Tibial nerve (tissue), 4 donors: ENCODE measurements around the gene GLP1R. TPM values are rescaled to one million over a fixed set of nuclear protein-coding genes. Genes with fewer than 3 reads are reported as not detected.

Source experiments
- DNase-seq, 2 donors: peaks; one replicate each; pipeline ENCODE4 v3.0.0-alpha.2; 2019; ENCODE audit warnings: low spot score in 2 of 2
- H3K27ac ChIP-seq, 4 donors: fragments of 200-600 bp; sonication (generic) in 3 of 4; one replicate each; pipeline ENCODE4 v1.5.1; 2017 to 2019; ENCODE audit warnings: mild to moderate bottlenecking in 1 of 4
- H3K27me3 ChIP-seq, 2 donors: fragments of 200-600 bp; sonication (generic) in 1 of 2; one replicate each; pipeline versions ENCODE4 v1.5.1 to v1.6.0; 2017 to 2019
- H3K36me3 ChIP-seq, 3 donors: fragments of 200-600 bp; sonication (generic); one replicate each; pipeline ENCODE4 v1.5.1; 2018 to 2019
- H3K4me1 ChIP-seq, 4 donors: fragments of 200-600 bp; sonication (generic) in 3 of 4; one replicate each; pipeline ENCODE4 v1.5.1; 2017 to 2019
- H3K4me3 ChIP-seq, 4 donors: fragments of 200-600 bp; sonication (generic) in 3 of 4; one replicate each; pipeline ENCODE4 v1.5.1; 2017 to 2019; ENCODE audit warnings: mild to moderate bottlenecking in 1 of 4, moderate library complexity in 1 of 4
- H3K9me3 ChIP-seq, 4 donors: fragments of 200-600 bp; sonication (generic) in 3 of 4; one replicate each; pipeline ENCODE4 v1.5.1; 2017 to 2019
- CTCF ChIP-seq, 5 experiments: fragments of 200-600 bp in 3 of 5; fragments of 450-650 bp in 2 of 5; sonication (generic) in 3 of 5; IDR thresholded peaks; one replicate each; pipeline ENCODE4 v1.5.1; 2016 to 2019; ENCODE audit warnings: antibody characterized with exemption in 5 of 5, mild to moderate bottlenecking in 3 of 5, moderate library complexity in 2 of 5
- EP300 ChIP-seq, 2 donors: sonication (generic); formaldehyde crosslinking; IDR thresholded peaks; one replicate each; pipeline ENCODE4 v1.6.1; 2017; ENCODE audit warnings: antibody characterized with exemption in 2 of 2, mild to moderate bottlenecking in 1 of 2
- POLR2A ChIP-seq, 2 donors: fragments of 450-650 bp; IDR thresholded peaks; one replicate each; pipeline ENCODE4 v1.6.1; 2017; ENCODE audit warnings: antibody characterized with exemption in 2 of 2, mild to moderate bottlenecking in 2 of 2, moderate library complexity in 2 of 2
- WGBS, 2 donors: methylation state at CpG; one replicate each; pipeline ENCODE4 v1.1.5; 2018; 5-methylcytosine and 5-hydroxymethylcytosine counted together
- total RNA-seq, 4 donors: library from RNA; depleted of rRNA; stranded (reverse); fragments of >200 nt; gene quantifications; one replicate each; pipeline ENCODE4 v1.1.0, GENCODE V29; 2016

Gene GLP1R
- total RNA-seq, 4 donors from 2014 or later: 0.20 to 4.2 (median 1.3) TPM

GRCh38 chr6:39114704-39115599 lies 66.4 kb downstream of the GLP1R start, which contains the start of gene SAYSD1:
SAYSD1 (minus strand) TSS chr6:39115186; CDS start chr6:39115089, 97 bp downstream.
- H3K27me3 ChIP-seq: no peaks in the 10 kb centered on the region
- peaks cover 0 to 8% (median 0%) of the 10 kb centered on the region in 3 donors for H3K36me3 ChIP-seq
- DNase-seq: peak; percentile 72 to 76
- TF ChIP-seq EP300 (IDR thresholded peaks at IDR 0.05) (peak in 1 of 2 donors; percentile 83), CTCF (IDR thresholded peaks at IDR 0.05) (peak in 1 of 5 experiments; percentile 33), POLR2A (IDR thresholded peaks at IDR 0.05) (peak; percentile 68 to 70)
- peak within 1 kb of the TSS; percentile 92 to 98 (median 94) for H3K27ac ChIP-seq
- 1% methylated on average over 51 to 58 of the region's 68 CpGs for WGBS, 2 donors
- peaks cover 0 to 25% (median 9%) of the 10 kb centered on the region in 4 donors for H3K4me1 ChIP-seq
- H3K4me3 ChIP-seq: peak within 1 kb of the TSS; percentile 54 to 96 (median 69)
- H3K9me3 ChIP-seq: no peaks in the 10 kb centered on the region

DNA sequence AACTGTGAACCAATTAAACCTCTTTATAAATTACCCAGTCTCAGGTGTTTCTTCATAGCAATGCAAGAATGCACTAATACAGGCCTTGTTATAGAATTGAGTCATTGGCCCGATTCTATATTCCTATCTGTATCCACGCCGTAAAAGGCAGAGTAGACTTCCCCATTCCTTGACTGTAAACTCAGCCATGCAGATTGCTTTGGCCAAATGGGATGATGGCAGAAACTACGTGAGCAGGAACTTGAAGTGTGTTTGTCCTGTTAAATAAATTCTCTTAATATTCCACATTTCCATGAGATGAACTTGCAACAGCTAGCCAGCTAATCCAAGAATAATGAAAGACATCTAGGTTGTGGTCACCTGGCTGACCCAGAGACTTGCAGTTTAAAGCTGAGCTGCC lies 70.3 kb downstream of the GLP1R start:
- no peak for TF ChIP-seq CTCF (IDR thresholded peaks at IDR 0.05)
- TF ChIP-seq EP300 (IDR thresholded peaks at IDR 0.05): no peak
- TF ChIP-seq POLR2A (IDR thresholded peaks at IDR 0.05): no peak
- 91 to 92% methylated on average over 4 of the region's 4 CpGs for WGBS, 2 donors
- H3K36me3 ChIP-seq: no peaks in the 10 kb centered on the region
- no peaks in the 10 kb centered on the region for H3K27me3 ChIP-seq
- peaks cover 0 to 13% (median 2%) of the 10 kb centered on the region in 4 donors for H3K4me1 ChIP-seq
- no peak for DNase-seq
- no peak overlapping the region for H3K27ac ChIP-seq
- H3K9me3 ChIP-seq: no peaks in the 10 kb centered on the region
- H3K4me3 ChIP-seq: no peak overlapping the region

DNA sequence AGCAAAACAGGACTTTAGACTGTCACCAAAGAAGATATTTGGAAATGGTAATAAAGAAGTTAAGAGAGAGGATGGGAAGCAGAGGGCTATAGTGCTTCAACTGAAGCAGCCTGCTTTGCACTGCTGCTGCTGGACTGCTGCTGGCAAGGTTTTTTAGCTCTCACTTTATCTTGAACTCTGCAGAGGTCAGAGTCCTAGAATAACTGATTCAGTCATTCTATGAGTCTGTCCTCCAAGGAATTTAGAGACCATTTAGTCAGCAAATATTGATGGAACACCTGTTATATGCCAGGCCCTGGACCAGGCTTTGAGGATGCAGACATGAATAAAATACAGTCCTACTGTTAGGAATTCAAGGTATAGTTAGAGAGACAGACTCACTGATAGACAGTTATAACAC lies 75.5 kb downstream of the GLP1R start:
- Histone ChIP-seq H3K36me3 (no peaks in the 10 kb centered on the region), H3K4me1 (no peaks in the 10 kb centered on the region), H3K4me3 (no peak overlapping the region), H3K27ac (no peak overlapping the region), H3K27me3 (no peaks in the 10 kb centered on the region), H3K9me3 (no peaks in the 10 kb centered on the region)
- no peak for DNase-seq
- TF ChIP-seq EP300 (IDR thresholded peaks at IDR 0.05): no peak

GRCh38 chr6:39128106-39128505 lies 79.5 kb downstream of the GLP1R start:
- Histone ChIP-seq H3K27ac (no peak overlapping the region), H3K4me1 (no peaks in the 10 kb centered on the region), H3K27me3 (no peaks in the 10 kb centered on the region), H3K36me3 (no peaks in the 10 kb centered on the region), H3K9me3 (no peaks in the 10 kb centered on the region), H3K4me3 (no peak overlapping the region)
- TF ChIP-seq EP300 (IDR thresholded peaks at IDR 0.05) (peak in 1 of 2 donors; percentile 44), CTCF (IDR thresholded peaks at IDR 0.05) (no peak), POLR2A (IDR thresholded peaks at IDR 0.05) (no peak)
- peak in 1 of 2 donors; percentile 26 for DNase-seq
- 53 to 63% methylated on average over 3 of the region's 3 CpGs for WGBS, 2 donors

DNA sequence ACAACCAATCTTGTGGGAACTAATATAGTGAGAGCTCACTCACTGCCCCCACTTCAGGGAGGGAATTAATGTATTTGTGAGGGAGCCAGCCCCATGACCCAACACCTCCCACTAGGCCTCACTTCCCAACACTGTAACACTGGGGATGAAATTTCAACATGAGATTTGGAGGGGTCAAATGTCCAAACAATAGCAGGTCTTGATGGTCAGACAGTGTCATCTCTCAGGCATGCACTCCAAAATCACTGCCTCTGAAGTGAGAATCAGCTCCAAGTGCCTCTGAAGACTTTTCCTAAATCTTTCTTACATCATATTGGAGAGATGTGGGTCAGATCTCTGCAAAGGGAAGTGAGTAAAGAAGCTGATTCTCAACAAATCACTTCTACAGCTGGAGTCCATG lies 80.3 kb downstream of the GLP1R start:
- DNase-seq: no peak
- H3K27me3 ChIP-seq: no peaks in the 10 kb centered on the region

More for the DNA sequence above, 80.3 kb downstream of the GLP1R start:
- H3K4me3 ChIP-seq: no peak overlapping the region
- no peak overlapping the region for H3K27ac ChIP-seq
- peaks cover 0 to 6% (median 0%) of the 10 kb centered on the region in 3 donors for H3K36me3 ChIP-seq
- H3K9me3 ChIP-seq: peaks cover 0 to 4% (median 0%) of the 10 kb centered on the region in 4 donors
- H3K4me1 ChIP-seq: no peaks in the 10 kb centered on the region
- no peak for TF ChIP-seq EP300 (IDR thresholded peaks at IDR 0.05)
- no peak for TF ChIP-seq POLR2A (IDR thresholded peaks at IDR 0.05)
- TF ChIP-seq CTCF (IDR thresholded peaks at IDR 0.05): no peak
